Measurements from ENCODE around the gene PMM2. TPM values are rescaled to one million over a fixed set of nuclear protein-coding genes. Genes with fewer than 3 reads are reported as not detected.
"Not testable (repeated sequence)": the region's sequence is repeated elsewhere in the genome, so short reads cannot be mapped to it uniquely, and the experiment has no call there.

PMM2 gene
- 10 to 100 TPM; 11.2 to 28.9 (median 15.1) TPM for polyA plus RNA-seq

GRCh38 chr16:8797364-8798173 is at the start of gene PMM2, which contains the start of gene TMEM186:
Gene PMM2 (plus strand): TSS chr16:8797839. CDS start chr16:8797883, 44 bp downstream.
Gene TMEM186 (minus strand): TSS chr16:8797639. CDS start chr16:8797614, 25 bp downstream.
- H3K27ac Mint-ChIP-seq: peak within 1 kb of the TSS; percentile 86 to 93 (median 90)
- DNase-seq: peak; percentile 94 to 95 (median 94)
- H3K9me3 Mint-ChIP-seq: no peaks in the 10 kb centered on the region
- peaks cover 29 to 43% of the 10 kb centered on the region in 2 donors for H3K4me1 Mint-ChIP-seq
- peaks cover 5 to 7% (median 6%) of the 10 kb centered on the region in 3 donors for H3K27me3 Mint-ChIP-seq (ENCODE audit: low read depth in 3 of 3)
- H3K36me3 Mint-ChIP-seq: peaks cover 0 to 7% (median 0%) of the 10 kb centered on the region in 3 donors
- peak within 1 kb of the TSS; percentile 92 to 97 (median 93) for H3K4me3 Mint-ChIP-seq

GRCh38 chr16:8748944-8749343 is 48.7 kb upstream of the PMM2 start:
- DNase-seq; H3K9me3 Mint-ChIP-seq; H3K4me1 Mint-ChIP-seq; H3K4me3 Mint-ChIP-seq; H3K27ac Mint-ChIP-seq; H3K27me3 Mint-ChIP-seq (ENCODE audit: low read depth in 3 of 3): not testable (repeated sequence)
- peaks cover 4 to 13% (median 11%) of the 10 kb centered on the region in 3 donors for H3K36me3 Mint-ChIP-seq

GRCh38 chr16:8751481-8752311 is 45.9 kb upstream of the PMM2 start:
- H3K4me1 Mint-ChIP-seq: no peaks in the 10 kb centered on the region
- DNase-seq: no peak
- peaks cover 0 to 1% (median 0%) of the 10 kb centered on the region in 3 donors for H3K27me3 Mint-ChIP-seq (ENCODE audit: low read depth in 3 of 3)
- no peak overlapping the region for H3K27ac Mint-ChIP-seq
- peaks cover 7 to 14% (median 12%) of the 10 kb centered on the region in 3 donors for H3K36me3 Mint-ChIP-seq
- no peaks in the 10 kb centered on the region for H3K9me3 Mint-ChIP-seq
- no peak overlapping the region for H3K4me3 Mint-ChIP-seq

- Mint-ChIP-seq H3K9me3 (no peaks in the 10 kb centered on the region), H3K4me1 (no peaks in the 10 kb centered on the region), H3K27ac (no peak overlapping the region), H3K36me3 (peaks cover 7 to 15% (median 8%) of the 10 kb centered on the region in 3 donors), H3K4me3 (no peak overlapping the region), H3K27me3 (ENCODE audit: low read depth in 3 of 3) (no peaks in the 10 kb centered on the region)
- DNase-seq: no peak
These were observed 44.9 kb upstream of the PMM2 start for GRCh38 chr16:8752706-8753105.

GRCh38 chr16:8753416-8754054 is 44.1 kb upstream of the PMM2 start:
- no peak overlapping the region for H3K27ac Mint-ChIP-seq
- peaks cover 12 to 24% (median 12%) of the 10 kb centered on the region in 3 donors for H3K36me3 Mint-ChIP-seq
- no peak overlapping the region for H3K4me3 Mint-ChIP-seq
- no peaks in the 10 kb centered on the region for H3K4me1 Mint-ChIP-seq
- H3K27me3 Mint-ChIP-seq (ENCODE audit: low read depth in 3 of 3): no peaks in the 10 kb centered on the region
- no peak for DNase-seq
- no peaks in the 10 kb centered on the region for H3K9me3 Mint-ChIP-seq

GRCh38 chr16:8756755-8757154 is 40.9 kb upstream of the PMM2 start:
- Mint-ChIP-seq H3K4me1 (no peaks in the 10 kb centered on the region), H3K4me3 (no peak overlapping the region), H3K36me3 (peaks cover 21 to 26% (median 21%) of the 10 kb centered on the region in 3 donors), H3K27ac (no peak overlapping the region), H3K9me3 (no peaks in the 10 kb centered on the region), H3K27me3 (ENCODE audit: low read depth in 3 of 3) (no peaks in the 10 kb centered on the region)
- no peak for DNase-seq

- Mint-ChIP-seq H3K4me1 (no peaks in the 10 kb centered on the region), H3K4me3 (no peak overlapping the region), H3K36me3 (peaks cover 24 to 29% (median 27%) of the 10 kb centered on the region in 3 donors), H3K27ac (no peak overlapping the region), H3K27me3 (ENCODE audit: low read depth in 3 of 3) (no peaks in the 10 kb centered on the region), H3K9me3 (no peaks in the 10 kb centered on the region)
- DNase-seq: no peak
These were observed 39.6 kb upstream of the PMM2 start for GRCh38 chr16:8758022-8758421.

GRCh38 chr16:8760021-8760420 is 37.6 kb upstream of the PMM2 start:
- Mint-ChIP-seq H3K4me1 (no peaks in the 10 kb centered on the region), H3K36me3 (peaks cover 21 to 30% (median 21%) of the 10 kb centered on the region in 3 donors), H3K27ac (no peak overlapping the region), H3K27me3 (ENCODE audit: low read depth in 3 of 3) (no peaks in the 10 kb centered on the region), H3K4me3 (no peak overlapping the region), H3K9me3 (no peaks in the 10 kb centered on the region)
- no peak for DNase-seq

GRCh38 chr16:8761078-8761477 is 36.6 kb upstream of the PMM2 start:
- H3K36me3 Mint-ChIP-seq: peaks cover 20 to 39% (median 25%) of the 10 kb centered on the region in 3 donors
- no peaks in the 10 kb centered on the region for H3K27me3 Mint-ChIP-seq (ENCODE audit: low read depth in 3 of 3)
- DNase-seq: no peak
- no peaks in the 10 kb centered on the region for H3K4me1 Mint-ChIP-seq
- no peak overlapping the region for H3K4me3 Mint-ChIP-seq
- H3K27ac Mint-ChIP-seq: no peak overlapping the region
- H3K9me3 Mint-ChIP-seq: no peaks in the 10 kb centered on the region

GRCh38 chr16:8762254-8762653 is 35.4 kb upstream of the PMM2 start:
- DNase-seq: no peak
- Mint-ChIP-seq H3K27me3 (ENCODE audit: low read depth in 3 of 3) (no peaks in the 10 kb centered on the region), H3K9me3 (no peaks in the 10 kb centered on the region), H3K4me1 (no peaks in the 10 kb centered on the region), H3K36me3 (peaks cover 20 to 34% (median 20%) of the 10 kb centered on the region in 3 donors), H3K27ac (no peak overlapping the region), H3K4me3 (no peak overlapping the region)

- Mint-ChIP-seq H3K9me3 (no peaks in the 10 kb centered on the region), H3K36me3 (peaks cover 17 to 29% (median 21%) of the 10 kb centered on the region in 3 donors), H3K27me3 (ENCODE audit: low read depth in 3 of 3) (no peaks in the 10 kb centered on the region), H3K27ac (no peak overlapping the region), H3K4me3 (no peak overlapping the region), H3K4me1 (no peaks in the 10 kb centered on the region)
- no peak for DNase-seq
These were observed 34.6 kb upstream of the PMM2 start for GRCh38 chr16:8763083-8763482.

GRCh38 chr16:8763899-8764298 is 33.7 kb upstream of the PMM2 start:
- no peaks in the 10 kb centered on the region for H3K9me3 Mint-ChIP-seq
- no peak overlapping the region for H3K27ac Mint-ChIP-seq
- H3K36me3 Mint-ChIP-seq: peaks cover 15 to 33% (median 23%) of the 10 kb centered on the region in 3 donors
- H3K27me3 Mint-ChIP-seq (ENCODE audit: low read depth in 3 of 3): no peaks in the 10 kb centered on the region
- H3K4me3 Mint-ChIP-seq: no peak overlapping the region
- no peaks in the 10 kb centered on the region for H3K4me1 Mint-ChIP-seq
- DNase-seq: no peak

GRCh38 chr16:8764525-8765250 is 33.0 kb upstream of the PMM2 start:
- H3K9me3 Mint-ChIP-seq: no peaks in the 10 kb centered on the region
- H3K27ac Mint-ChIP-seq: no peak overlapping the region
- H3K27me3 Mint-ChIP-seq (ENCODE audit: low read depth in 3 of 3): no peaks in the 10 kb centered on the region
- no peaks in the 10 kb centered on the region for H3K4me1 Mint-ChIP-seq
- no peak for DNase-seq
- peaks cover 17 to 35% (median 18%) of the 10 kb centered on the region in 3 donors for H3K36me3 Mint-ChIP-seq
- H3K4me3 Mint-ChIP-seq: no peak overlapping the region

All from immature natural killer cell (primary cell).